Astrocyte of the spinal cord (primary cell): Measurements from ENCODE around the gene DOK5.

Source experiments
- DNase-seq: peaks from one replicate; pipeline ENCODE4 v3.0.0; 2011; ENCODE audit warnings: low read depth, low spot score
- H3K4me3 ChIP-seq: 2 replicates; pipeline ENCODE4 v1.5.1; 2011; ENCODE audit warnings: low read depth, mild to moderate bottlenecking, low read length, moderate library complexity
- in situ Hi-C: cut with HindIII; loops from 2 replicates; pipeline ENCODE4 v1.10.0; 2017; ENCODE audit warnings: low sequenced_read_pairs
- TF ChIP-seq, protein P1 (sequence below): IDR thresholded peaks from 2 replicates; pipeline ENCODE4 v1.5.1; 2012; ENCODE audit warnings: low read depth, mild to moderate bottlenecking, low read length, inconsistent platforms

Gene DOK5

DNA sequence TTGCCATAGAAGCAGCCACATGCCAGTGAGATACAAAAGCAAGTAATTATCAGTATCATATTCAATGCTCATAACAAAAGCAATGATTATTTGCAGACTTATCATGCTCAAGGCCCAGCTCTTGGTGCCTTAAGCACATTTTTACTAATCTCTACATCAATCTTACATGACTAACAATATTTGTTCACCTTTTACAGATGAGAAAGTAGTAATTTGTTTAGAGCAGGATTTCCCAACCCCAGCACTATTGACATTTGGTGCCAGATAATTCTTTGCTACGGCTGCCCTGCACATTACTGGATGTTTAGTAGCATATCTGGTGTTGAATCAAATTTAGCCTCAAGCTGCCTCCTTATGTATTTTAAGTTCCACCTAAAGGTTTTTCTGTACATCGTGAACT lies 19.0 kb upstream of the DOK5 start:
- no peak for DNase-seq
- TF ChIP-seq, protein P1, sequence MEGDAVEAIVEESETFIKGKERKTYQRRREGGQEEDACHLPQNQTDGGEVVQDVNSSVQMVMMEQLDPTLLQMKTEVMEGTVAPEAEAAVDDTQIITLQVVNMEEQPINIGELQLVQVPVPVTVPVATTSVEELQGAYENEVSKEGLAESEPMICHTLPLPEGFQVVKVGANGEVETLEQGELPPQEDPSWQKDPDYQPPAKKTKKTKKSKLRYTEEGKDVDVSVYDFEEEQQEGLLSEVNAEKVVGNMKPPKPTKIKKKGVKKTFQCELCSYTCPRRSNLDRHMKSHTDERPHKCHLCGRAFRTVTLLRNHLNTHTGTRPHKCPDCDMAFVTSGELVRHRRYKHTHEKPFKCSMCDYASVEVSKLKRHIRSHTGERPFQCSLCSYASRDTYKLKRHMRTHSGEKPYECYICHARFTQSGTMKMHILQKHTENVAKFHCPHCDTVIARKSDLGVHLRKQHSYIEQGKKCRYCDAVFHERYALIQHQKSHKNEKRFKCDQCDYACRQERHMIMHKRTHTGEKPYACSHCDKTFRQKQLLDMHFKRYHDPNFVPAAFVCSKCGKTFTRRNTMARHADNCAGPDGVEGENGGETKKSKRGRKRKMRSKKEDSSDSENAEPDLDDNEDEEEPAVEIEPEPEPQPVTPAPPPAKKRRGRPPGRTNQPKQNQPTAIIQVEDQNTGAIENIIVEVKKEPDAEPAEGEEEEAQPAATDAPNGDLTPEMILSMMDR, result no peak
- H3K4me3 ChIP-seq, result no peak overlapping the region
- in situ Hi-C loops, result no loop called here

- no peak for DNase-seq
- in situ Hi-C loops, result no loop called here
These were observed 18.4 kb upstream of the DOK5 start for GRCh38 chr20:54456961-54457360.

DNA sequence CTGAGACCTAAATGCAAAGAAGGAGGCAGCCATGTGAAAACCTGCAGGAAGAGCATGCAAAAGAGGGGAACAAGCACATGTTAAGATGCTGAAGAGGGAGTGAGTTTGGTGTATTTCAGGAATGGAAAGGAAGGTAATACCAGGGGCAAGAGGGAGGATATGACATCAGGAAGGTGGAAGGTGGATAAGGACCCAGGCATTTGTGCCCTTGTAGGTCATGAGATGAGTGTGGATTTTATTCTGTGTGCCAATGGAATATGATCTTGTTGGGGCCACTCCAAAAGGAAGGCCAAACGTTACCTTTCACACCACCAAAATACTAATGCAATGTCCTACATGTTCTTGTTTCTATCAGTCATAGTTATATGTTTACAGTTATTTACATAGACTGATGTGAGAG lies 17.2 kb upstream of the DOK5 start:
- H3K4me3 ChIP-seq, result no peak overlapping the region
- in situ Hi-C loops, result no loop called here
- TF ChIP-seq, protein P1, result no peak
- DNase-seq, result no peak

More at GRCh38 chr20:54456961-54457360, 18.4 kb upstream of the DOK5 start:
- TF ChIP-seq, protein P1, result no peak
- no peak overlapping the region for H3K4me3 ChIP-seq

GRCh38 chr20:54459279-54459678 lies 16.1 kb upstream of the DOK5 start:
- in situ Hi-C loops, result no loop called here
- TF ChIP-seq, protein P1, result no peak
- no peak overlapping the region for H3K4me3 ChIP-seq
- DNase-seq, result no peak

DNA sequence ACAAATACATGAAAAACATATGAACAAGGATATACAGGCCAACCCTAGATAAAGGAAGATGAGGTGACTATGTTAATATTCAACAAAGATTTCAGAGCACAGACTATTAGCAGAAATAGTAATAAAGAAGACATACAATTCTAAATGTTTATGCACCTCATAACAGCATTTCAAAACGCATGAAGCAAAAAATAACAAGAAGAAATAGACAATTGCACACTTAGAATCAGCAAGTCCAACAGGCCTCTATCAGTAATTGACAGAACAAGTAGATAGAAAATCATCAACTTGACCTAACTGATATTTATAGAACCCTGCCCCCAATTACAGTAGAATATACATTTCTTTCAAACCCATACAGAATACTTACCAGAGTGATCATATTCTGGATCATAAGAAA lies 11.4 kb upstream of the DOK5 start:
- in situ Hi-C loops, result no loop called here
- DNase-seq, result no peak
- TF ChIP-seq, protein P1, result no peak
- H3K4me3 ChIP-seq, result no peak overlapping the region

DNA sequence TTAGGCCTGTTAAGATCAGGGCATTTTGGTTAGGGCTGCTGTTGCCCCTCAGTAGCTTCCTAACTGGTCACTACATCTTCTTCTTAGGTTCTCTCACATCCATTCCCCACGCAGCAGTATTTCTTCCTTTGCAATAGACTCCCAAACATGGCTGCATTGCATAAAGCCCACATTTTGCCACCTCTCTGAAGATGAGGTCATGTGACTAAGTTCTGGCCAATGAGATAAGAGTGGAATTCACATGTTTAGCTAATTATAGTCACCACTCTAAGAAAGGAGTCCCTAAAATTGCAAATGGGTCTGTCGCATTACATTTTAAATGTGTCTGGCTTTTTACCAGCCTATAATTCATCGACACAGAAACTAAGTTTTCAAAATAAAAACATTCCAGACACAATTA lies 9.3 kb upstream of the DOK5 start:
- DNase-seq, result no peak
- in situ Hi-C loops, result no loop called here
- TF ChIP-seq, protein P1, result no peak
- H3K4me3 ChIP-seq, result no peak overlapping the region

DNA sequence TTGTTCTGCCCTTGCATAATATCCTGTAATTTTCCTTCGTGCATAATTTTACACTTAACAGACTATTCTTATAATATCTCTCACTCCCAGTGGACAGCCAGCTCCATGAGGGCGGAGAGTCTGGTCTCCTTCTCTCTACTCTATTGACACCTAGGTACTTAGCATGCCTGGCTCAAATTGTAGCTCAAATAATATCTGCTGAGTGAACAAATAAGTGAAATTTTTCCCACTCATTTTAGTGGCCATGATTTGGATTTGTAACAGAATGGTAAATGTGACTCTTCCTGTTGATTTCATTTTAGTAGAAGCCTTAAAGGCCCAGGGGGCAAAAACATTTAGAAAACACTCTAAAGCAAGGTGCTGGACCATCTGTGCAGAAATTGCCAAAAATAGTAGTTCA lies 7.8 kb upstream of the DOK5 start:
- in situ Hi-C loops, result no loop called here
- DNase-seq, result no peak
- H3K4me3 ChIP-seq, result no peak overlapping the region
- TF ChIP-seq, protein P1, result no peak
